Measurements from ENCODE around the gene HEATR5A.

DNA sequence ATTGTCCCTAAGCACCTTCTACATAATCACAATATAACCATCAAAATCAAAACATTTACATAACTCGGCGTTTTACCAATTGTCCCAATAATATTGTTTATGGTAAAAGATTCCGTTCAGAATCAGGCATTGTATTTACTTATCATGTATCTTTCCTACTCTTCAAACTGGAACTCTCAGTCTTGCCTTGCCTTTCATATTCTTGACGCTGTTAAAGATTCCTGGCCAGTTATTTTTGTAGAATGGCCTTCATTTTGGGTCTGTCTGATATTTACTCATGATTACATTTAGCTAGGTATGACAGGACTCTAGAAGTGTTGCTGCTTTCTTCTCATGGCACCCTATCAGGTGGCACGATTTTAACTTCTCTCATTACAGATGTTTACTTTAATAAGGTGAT lies 850 bp upstream of the HEATR5A start:
- TF ChIP-seq, protein P1, sequence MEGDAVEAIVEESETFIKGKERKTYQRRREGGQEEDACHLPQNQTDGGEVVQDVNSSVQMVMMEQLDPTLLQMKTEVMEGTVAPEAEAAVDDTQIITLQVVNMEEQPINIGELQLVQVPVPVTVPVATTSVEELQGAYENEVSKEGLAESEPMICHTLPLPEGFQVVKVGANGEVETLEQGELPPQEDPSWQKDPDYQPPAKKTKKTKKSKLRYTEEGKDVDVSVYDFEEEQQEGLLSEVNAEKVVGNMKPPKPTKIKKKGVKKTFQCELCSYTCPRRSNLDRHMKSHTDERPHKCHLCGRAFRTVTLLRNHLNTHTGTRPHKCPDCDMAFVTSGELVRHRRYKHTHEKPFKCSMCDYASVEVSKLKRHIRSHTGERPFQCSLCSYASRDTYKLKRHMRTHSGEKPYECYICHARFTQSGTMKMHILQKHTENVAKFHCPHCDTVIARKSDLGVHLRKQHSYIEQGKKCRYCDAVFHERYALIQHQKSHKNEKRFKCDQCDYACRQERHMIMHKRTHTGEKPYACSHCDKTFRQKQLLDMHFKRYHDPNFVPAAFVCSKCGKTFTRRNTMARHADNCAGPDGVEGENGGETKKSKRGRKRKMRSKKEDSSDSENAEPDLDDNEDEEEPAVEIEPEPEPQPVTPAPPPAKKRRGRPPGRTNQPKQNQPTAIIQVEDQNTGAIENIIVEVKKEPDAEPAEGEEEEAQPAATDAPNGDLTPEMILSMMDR (IDR thresholded peaks at IDR 0.05) = no peak
- TF ChIP-seq POLR2A (IDR thresholded peaks at IDR 0.05) = no peak

All from esophagus squamous epithelium (tissue), 4 donors.